KBM-7 (cell line): Measurements from ENCODE around the gene ANKRD13A.
"Not testable (repeated sequence)": the region's sequence is repeated elsewhere in the genome, so short reads cannot be mapped to it uniquely, and the experiment has no call there.

Experiments used
- DNase-seq: peaks from one replicate; pipeline ENCODE4 v3.0.0-alpha.2; 2015
- in situ Hi-C: fragments of 300-500 bp; cut with MboI; formaldehyde crosslinking; loops from 2 replicates; pipeline ENCODE4 v1.14.3; 2020; ENCODE audit warnings: low sequenced_read_pairs, low pct_unique_long_range_greater_than_20kb, mixed read lengths

ANKRD13A gene

DNA sequence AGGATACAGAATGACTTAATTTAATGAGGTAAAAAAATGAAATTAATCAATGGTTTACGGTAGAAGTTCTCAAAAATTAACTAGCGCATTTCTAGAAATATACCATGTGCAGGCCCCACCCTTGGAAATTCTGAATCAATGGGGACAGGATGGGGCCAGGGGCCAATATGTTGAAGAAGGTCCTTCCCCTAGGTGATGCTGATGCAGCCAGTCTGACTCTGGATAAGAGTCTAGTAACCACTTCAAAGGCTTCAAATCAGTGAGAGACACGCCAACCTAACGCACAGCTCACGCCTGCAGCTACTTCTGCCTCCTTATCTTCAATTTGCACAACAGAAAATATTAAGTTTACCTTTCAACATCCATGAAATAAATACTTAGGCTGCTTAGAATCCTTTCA is 17.9 kb upstream of the ANKRD13A start:
- no peak for DNase-seq
- in situ Hi-C loops, result no loop called here

GRCh38 chr12:109982210-109982609 is 17.0 kb upstream of the ANKRD13A start:
- no peak for DNase-seq
- in situ Hi-C loops, result no loop called here

DNA sequence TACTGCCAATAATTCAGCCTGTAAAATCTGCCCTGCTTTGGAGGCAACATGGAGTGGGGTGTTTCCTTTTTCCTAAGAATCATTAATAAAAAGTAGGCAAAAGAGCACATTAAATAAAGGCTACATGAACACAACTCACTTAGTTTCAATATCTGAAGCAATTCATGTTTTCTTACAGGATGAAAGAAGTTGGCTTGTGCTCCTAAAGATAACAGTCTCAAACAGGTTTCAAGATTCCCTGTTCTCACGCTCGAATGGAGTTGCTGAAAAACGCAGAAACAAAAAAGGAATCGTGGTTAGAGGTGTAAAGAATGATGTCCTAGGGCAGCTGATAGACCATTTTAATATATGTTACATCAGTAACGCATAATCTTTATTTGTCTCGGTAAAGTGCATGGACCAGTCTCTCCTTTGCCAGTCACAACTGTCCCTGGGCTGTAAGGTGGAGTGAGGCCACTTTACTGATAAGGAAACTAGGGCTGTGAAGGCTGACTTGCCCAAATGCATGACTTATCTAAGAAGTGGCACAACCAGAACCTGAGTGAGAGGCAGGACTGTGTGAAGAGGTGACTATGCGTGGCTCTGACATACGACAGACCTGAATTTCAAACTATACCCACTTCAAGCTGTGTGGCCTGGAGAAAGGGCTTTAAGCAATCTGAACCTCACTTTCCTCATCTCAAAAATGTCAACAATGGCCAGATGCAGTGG is 15.6 kb upstream of the ANKRD13A start:
- in situ Hi-C loops, result no loop called here
- no peak for DNase-seq

- in situ Hi-C loops, DNase-seq: not testable (repeated sequence)
Measured at GRCh38 chr12:109986236-109986635, 13.0 kb upstream of the ANKRD13A start.

GRCh38 chr12:109987615-109988014 is 11.6 kb upstream of the ANKRD13A start:
- DNase-seq, result no peak
- in situ Hi-C loops, result no loop called here

DNA sequence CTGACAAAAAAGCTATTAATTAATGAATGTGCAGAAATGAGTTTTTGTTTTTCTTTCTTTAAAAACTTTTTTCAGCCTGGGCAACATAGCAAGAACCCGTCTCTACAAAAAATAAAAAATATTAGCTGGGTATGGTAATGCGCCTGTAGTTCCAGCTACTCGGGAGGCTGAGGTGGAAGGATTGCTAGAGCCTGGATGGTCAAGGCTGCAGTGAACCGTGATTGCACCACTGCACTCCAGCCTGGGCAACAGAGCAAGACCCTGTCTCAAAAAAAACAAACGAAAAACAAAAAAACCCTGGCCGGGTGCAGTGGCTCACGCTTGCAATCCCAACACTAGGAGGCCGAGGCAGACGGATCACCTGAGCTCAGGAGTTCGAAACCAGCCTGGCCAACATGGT is 11.0 kb upstream of the ANKRD13A start:
- no peak for DNase-seq
- in situ Hi-C loops, result no loop called here

GRCh38 chr12:109988903-109989302 is 10.3 kb upstream of the ANKRD13A start:
- in situ Hi-C loops, result no loop called here
- DNase-seq, result no peak

- in situ Hi-C loops, result no loop called here
- no peak for DNase-seq
Measured at GRCh38 chr12:109989380-109989779, 9.8 kb upstream of the ANKRD13A start.

GRCh38 chr12:109991586-109991985 is 7.6 kb upstream of the ANKRD13A start:
- in situ Hi-C loops, result no loop called here
- no peak for DNase-seq

GRCh38 chr12:109993091-109993490 is 6.1 kb upstream of the ANKRD13A start:
- no peak for DNase-seq
- in situ Hi-C loops, result no loop called here

DNA sequence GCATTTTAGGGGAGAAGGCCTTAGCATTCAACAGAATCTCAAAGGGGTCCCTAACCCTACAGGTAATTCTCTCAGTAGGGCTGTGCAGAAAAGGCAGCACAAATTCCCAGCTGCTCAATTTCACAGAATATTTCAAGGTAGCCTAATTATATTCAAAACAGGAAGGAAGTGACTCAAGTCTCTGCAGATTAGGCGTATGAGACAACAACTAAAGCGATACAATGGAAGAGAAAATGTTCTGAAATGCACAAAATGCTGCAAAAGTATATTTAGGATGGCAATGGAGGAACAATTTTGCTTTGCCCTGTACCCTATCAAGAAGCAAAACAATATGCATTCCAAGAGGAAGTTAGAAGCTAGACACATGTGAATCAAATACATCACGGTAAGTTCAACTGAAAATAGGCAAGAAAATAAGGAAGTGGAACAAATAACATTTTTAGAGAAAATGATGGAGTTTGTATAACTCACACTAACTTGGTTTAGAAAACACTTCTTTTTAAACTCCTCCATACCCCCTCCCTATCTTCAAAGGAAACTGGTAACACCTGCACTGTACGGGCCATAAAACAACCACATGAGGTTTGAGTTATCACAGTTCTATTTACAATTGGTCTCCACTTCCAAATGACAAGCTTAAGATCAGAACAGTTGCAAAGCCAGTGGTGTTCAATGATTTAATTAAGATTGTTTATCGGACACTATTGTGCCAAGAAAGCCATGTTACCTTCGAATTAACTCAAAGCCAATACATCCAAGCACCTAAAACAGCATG is 4.6 kb upstream of the ANKRD13A start:
- in situ Hi-C loops, result no loop called here
- peak; percentile 69 for DNase-seq

DNA sequence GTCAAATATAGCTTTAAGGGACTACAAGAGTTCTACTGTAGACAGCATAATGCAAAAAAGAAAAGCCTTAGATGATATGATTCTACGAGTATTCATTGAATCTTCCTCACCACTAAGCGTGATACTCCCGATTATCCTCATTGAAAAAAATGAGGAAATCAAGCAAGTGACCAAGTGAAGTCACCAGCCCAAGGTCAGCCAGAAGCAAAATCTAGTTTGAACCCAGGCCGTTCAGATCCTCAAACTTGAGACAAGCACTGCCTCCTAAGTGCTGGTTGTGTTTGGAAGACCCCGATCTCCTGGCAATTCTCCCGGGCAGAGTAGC is 3.9 kb upstream of the ANKRD13A start:
- DNase-seq, result no peak
- in situ Hi-C loops, result no loop called here

GRCh38 chr12:109995686-109996482 is 3.3 kb upstream of the ANKRD13A start, which contains the start of gene GIT2:
GIT2 (minus strand) TSS chr12:109996368; CDS start chr12:109996224, 144 bp downstream.
- in situ Hi-C loops, result no loop called here

DNA sequence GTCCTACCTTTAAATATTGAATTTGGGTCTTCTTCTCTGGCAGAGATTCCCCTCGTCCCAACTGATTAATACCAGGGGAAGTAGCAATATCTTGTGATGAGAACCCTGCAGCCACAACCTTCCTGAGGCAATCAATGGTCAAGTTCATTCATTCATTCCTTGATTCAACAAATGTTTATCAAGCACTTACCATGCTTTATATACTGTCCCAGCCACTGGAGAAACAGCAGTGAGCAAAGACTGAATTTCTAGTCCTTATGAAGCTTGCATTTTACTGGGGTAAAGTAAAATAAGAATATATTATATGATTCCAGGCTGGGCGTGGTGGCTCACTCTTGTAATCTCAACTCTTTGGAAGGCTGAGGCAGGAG is 2.8 kb upstream of the ANKRD13A start:
- no peak for DNase-seq
- in situ Hi-C loops, result no loop called here

More at GRCh38 chr12:109995686-109996482, 3.3 kb upstream of the ANKRD13A start, which contains the start of gene GIT2:
- peak; percentile 95 for DNase-seq

DNA sequence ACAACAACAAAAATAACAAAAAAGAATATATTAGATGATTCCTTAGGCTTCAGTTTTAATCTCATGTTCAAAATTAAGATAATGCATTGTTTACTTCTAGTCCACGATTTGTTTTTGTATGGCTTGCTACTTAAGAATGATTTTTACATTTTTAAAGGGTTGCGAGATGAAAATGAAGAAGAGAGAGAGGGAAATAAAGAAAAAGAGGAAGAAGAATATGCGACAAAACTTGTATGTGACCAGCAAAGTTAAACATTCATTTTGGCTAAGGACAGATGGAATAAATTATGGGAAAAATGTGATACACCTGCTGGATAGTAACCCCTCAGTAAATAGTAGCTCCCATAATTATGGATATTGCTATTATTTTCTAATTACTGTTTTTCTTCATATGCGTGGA is 1.8 kb upstream of the ANKRD13A start:
- in situ Hi-C loops, result no loop called here
- no peak for DNase-seq

DNA sequence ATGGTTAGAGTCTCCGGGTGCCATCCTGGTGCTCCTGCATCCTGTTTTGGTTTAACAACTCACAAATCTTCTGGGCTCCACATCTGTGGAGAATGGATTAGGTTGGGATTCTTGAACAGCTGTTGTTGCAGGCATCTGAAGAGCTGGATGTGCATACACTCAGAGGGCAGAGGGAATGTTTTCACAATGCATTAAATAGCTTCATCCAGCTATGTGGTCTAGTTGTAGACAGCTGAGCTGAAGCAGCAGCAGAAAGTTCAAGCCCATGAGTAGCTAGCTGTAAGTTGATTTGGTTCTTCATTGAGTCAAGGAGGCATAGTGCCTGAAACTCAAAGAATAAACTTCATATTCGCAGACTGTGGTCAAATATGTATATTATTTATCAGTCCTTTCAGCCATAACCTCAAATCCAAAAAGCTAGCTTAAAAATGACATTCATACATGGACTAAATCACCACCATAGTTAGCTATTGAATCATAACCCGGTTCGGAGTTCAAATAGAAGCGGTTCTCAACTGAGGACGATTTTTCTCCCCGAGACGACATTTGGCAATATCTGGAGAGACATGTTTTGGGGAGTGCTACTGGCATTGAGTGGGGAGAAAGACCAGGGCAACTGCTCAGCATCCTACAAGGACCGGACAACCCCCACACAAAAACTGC is 858 bp upstream of the ANKRD13A start:
- DNase-seq, result no peak
- in situ Hi-C loops, result no loop called here

DNA sequence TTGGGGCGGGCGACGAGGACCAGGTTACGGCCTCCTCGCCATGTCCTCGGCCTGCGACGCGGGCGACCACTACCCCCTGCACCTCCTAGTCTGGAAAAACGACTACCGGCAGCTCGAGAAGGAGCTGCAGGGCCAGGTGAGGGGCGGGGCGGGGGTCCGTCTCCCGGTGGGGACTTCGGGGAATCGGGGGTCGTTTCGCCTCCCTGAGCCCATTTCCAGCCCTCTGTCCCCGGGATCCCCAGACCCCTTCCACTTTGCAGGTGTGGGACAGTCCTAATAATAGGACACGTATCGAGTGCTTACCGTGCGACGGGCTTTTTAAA is 380 bp downstream of the ANKRD13A start:
- in situ Hi-C loops, result no loop called here
- no peak for DNase-seq

- in situ Hi-C loops, result no loop called here
- peak; percentile 28 for DNase-seq
Measured at GRCh38 chr12:109999983-110000505, 814 bp downstream of the ANKRD13A start.

- no peak for DNase-seq
- in situ Hi-C loops, result no loop called here
Measured at GRCh38 chr12:110001596-110001995, 2.4 kb downstream of the ANKRD13A start.
